HFFc6 (cell line): ENCODE data around the gene B3GNT5. TPM values are rescaled to one million over a fixed set of nuclear protein-coding genes. Genes with fewer than 3 reads are reported as not detected.

ENCODE experiments used
- DNase-seq: peaks from one replicate; pipeline ENCODE4 v3.0.0-alpha.2; 2018
- H3K27ac Mint-ChIP-seq: 2 replicates; pipeline ENCODE4 v1.8.0; 2020; ENCODE audit warnings: mild to moderate bottlenecking, mixed read lengths
- H3K27me3 Mint-ChIP-seq: 2 replicates; pipeline ENCODE4 v1.8.0; 2021; ENCODE audit warnings: mild to moderate bottlenecking, moderate library complexity, mixed read lengths; ENCODE audit not compliant: insufficient read depth
- H3K36me3 Mint-ChIP-seq: 2 replicates; pipeline ENCODE4 v1.8.0; 2021; ENCODE audit warnings: low read depth, mixed read lengths
- H3K4me1 Mint-ChIP-seq: 2 replicates; pipeline ENCODE4 v1.8.0; 2020; ENCODE audit warnings: low read depth, mixed read lengths
- H3K4me3 Mint-ChIP-seq: 2 replicates; pipeline ENCODE4 v1.8.0; 2020; ENCODE audit warnings: mild to moderate bottlenecking, moderate library complexity, mixed read lengths
- H3K9me3 Mint-ChIP-seq: 2 replicates; pipeline ENCODE4 v1.8.0; 2020; ENCODE audit warnings: mild to moderate bottlenecking, mixed read lengths
- CTCF ChIP-seq: fragments of 200-600 bp; sonication (generic); IDR thresholded peaks from 2 replicates; pipeline ENCODE4 v1.5.0; 2021; ENCODE audit warnings: antibody characterized with exemption, mild to moderate bottlenecking
- total RNA-seq, 6 experiments: library from RNA; stranded (reverse); fragmentation: NEBNext Ultra II Directional; extraction: Animal tissue kit (Norgen Biotek cat#: 25700); gene quantifications; 2 replicates in 1 of 6; 3 replicates in 5 of 6; pipeline ENCODE4 v1.2.3, GENCODE V29; 2021

Gene B3GNT5
- total RNA-seq, 6 experiments from 2014 or later = not detected

GRCh38 chr3:183272791-183273190 is 19.7 kb downstream of the B3GNT5 start:
- Mint-ChIP-seq H3K9me3 (no peaks in the 10 kb centered on the region), H3K27ac (no peak overlapping the region), H3K4me1 (peaks cover 9% of the 10 kb centered on the region; the same call in 1 of the 2 replicates), H3K4me3 (no peak overlapping the region), H3K36me3 (no peaks in the 10 kb centered on the region), H3K27me3 (peaks cover 18% of the 10 kb centered on the region)
- DNase-seq = no peak
- no peak for TF ChIP-seq CTCF

GRCh38 chr3:183274609-183275008 is 21.6 kb downstream of the B3GNT5 start:
- peaks cover 20% of the 10 kb centered on the region for H3K27me3 Mint-ChIP-seq
- no peaks in the 10 kb centered on the region for H3K36me3 Mint-ChIP-seq
- H3K9me3 Mint-ChIP-seq = no peaks in the 10 kb centered on the region
- H3K27ac Mint-ChIP-seq = no peak overlapping the region
- H3K4me3 Mint-ChIP-seq = no peak overlapping the region
- no peak for TF ChIP-seq CTCF
- DNase-seq = no peak
- H3K4me1 Mint-ChIP-seq = peaks cover 9% of the 10 kb centered on the region; the same call in 1 of the 2 replicates

- H3K4me3 Mint-ChIP-seq = no peak overlapping the region
- H3K36me3 Mint-ChIP-seq = no peaks in the 10 kb centered on the region
- TF ChIP-seq CTCF = no peak
- DNase-seq = no peak
- peaks cover 9% of the 10 kb centered on the region; the same call in 1 of the 2 replicates for H3K4me1 Mint-ChIP-seq
- H3K27me3 Mint-ChIP-seq = peaks cover 18% of the 10 kb centered on the region
- no peaks in the 10 kb centered on the region for H3K9me3 Mint-ChIP-seq
- no peak overlapping the region for H3K27ac Mint-ChIP-seq
These were observed 22.4 kb downstream of the B3GNT5 start for GRCh38 chr3:183275418-183275817.

GRCh38 chr3:183275937-183276336 is 22.9 kb downstream of the B3GNT5 start:
- no peak for DNase-seq
- H3K4me1 Mint-ChIP-seq = peaks cover 9% of the 10 kb centered on the region; the same call in 1 of the 2 replicates
- no peaks in the 10 kb centered on the region for H3K9me3 Mint-ChIP-seq
- peaks cover 18% of the 10 kb centered on the region for H3K27me3 Mint-ChIP-seq
- H3K36me3 Mint-ChIP-seq = no peaks in the 10 kb centered on the region
- TF ChIP-seq CTCF = no peak
- H3K4me3 Mint-ChIP-seq = no peak overlapping the region
- H3K27ac Mint-ChIP-seq = no peak overlapping the region

- TF ChIP-seq CTCF = no peak
- H3K9me3 Mint-ChIP-seq = no peaks in the 10 kb centered on the region
- no peaks in the 10 kb centered on the region for H3K36me3 Mint-ChIP-seq
- DNase-seq = no peak
- peaks cover 9% of the 10 kb centered on the region; the same call in 1 of the 2 replicates for H3K4me1 Mint-ChIP-seq
- peaks cover 24% of the 10 kb centered on the region for H3K27me3 Mint-ChIP-seq
- no peak overlapping the region for H3K27ac Mint-ChIP-seq
- H3K4me3 Mint-ChIP-seq = no peak overlapping the region
These were observed 24.2 kb downstream of the B3GNT5 start for GRCh38 chr3:183277260-183277659.
